CD8-positive, alpha-beta memory T cell (primary cell): ENCODE data around the gene RELN. TPM values are rescaled to one million over a fixed set of nuclear protein-coding genes. Genes with fewer than 3 reads are reported as not detected.

Experiments
- CTCF ChIA-PET: fragments of 350-600 bp; sonication (Branson Sonifier 250); formaldehyde crosslinking; loops from one replicate; lab custom pipeline; 2021; ENCODE audit warnings: antibody characterized with exemption; lab: Charles Lee
- POLR2A ChIA-PET: fragments of 350-600 bp; sonication (Branson Sonifier 250); formaldehyde crosslinking; loops from one replicate; lab custom pipeline; 2021; ENCODE audit warnings: antibody characterized with exemption; lab: Charles Lee
- DNase-seq, 5 donors: peaks; one replicate each; pipeline versions ENCODE4 v3.0.0 to v3.0.0-alpha.2; 2020 to 2022; ENCODE audit warnings: mixed read lengths in 1 of 5
- H3K27ac ChIP-seq: one replicate; pipeline ENCODE4 v1.7.0; 2013; ENCODE audit warnings: low read depth, mild to moderate bottlenecking, low read length, moderate library complexity
- H3K27me3 ChIP-seq: 2 replicates; pipeline ENCODE4 v1.7.0; 2013; ENCODE audit warnings: low read length, mild to moderate bottlenecking; ENCODE audit not compliant: insufficient read depth, poor library complexity, severe bottlenecking
- H3K36me3 ChIP-seq: 2 replicates; pipeline ENCODE4 v1.7.0; 2013; ENCODE audit warnings: mild to moderate bottlenecking, low read length, moderate library complexity; ENCODE audit not compliant: insufficient read depth
- H3K4me1 ChIP-seq: 2 replicates; pipeline ENCODE4 v1.7.0; 2013; ENCODE audit warnings: mild to moderate bottlenecking, low read length, moderate library complexity; ENCODE audit not compliant: insufficient read depth
- H3K4me3 ChIP-seq: 2 replicates; pipeline ENCODE4 v1.7.0; 2013; ENCODE audit warnings: mild to moderate bottlenecking, low read length
- H3K9me3 ChIP-seq: 2 replicates; pipeline ENCODE4 v1.7.0; 2013; ENCODE audit warnings: mild to moderate bottlenecking, low read length
- H3K27ac Mint-ChIP-seq, 8 donors: one replicate each; pipeline ENCODE4 v1.8.0; 2020 to 2021; ENCODE audit warnings: mixed read lengths in 8 of 8, mild to moderate bottlenecking in 6 of 8, inconsistent platforms in 3 of 8, moderate library complexity in 3 of 8
- H3K27me3 Mint-ChIP-seq, 2 donors: one replicate each; pipeline ENCODE4 v1.8.0; 2020 to 2021; ENCODE audit warnings: mixed read lengths in 2 of 2, mild to moderate bottlenecking in 1 of 2, moderate library complexity in 1 of 2
- H3K36me3 Mint-ChIP-seq, 3 donors: one replicate each; pipeline ENCODE4 v1.8.0; 2020 to 2021; ENCODE audit warnings: mixed read lengths in 3 of 3, inconsistent platforms in 1 of 3, mild to moderate bottlenecking in 1 of 3
- H3K4me1 Mint-ChIP-seq, 3 donors: one replicate each; pipeline ENCODE4 v1.8.0; 2020 to 2021; ENCODE audit warnings: mixed read lengths in 3 of 3, inconsistent platforms in 1 of 3, mild to moderate bottlenecking in 1 of 3
- H3K4me3 Mint-ChIP-seq, 7 donors: one replicate each; pipeline ENCODE4 v1.8.0; 2020 to 2021; ENCODE audit warnings: mixed read lengths in 7 of 7, mild to moderate bottlenecking in 6 of 7, moderate library complexity in 4 of 7, inconsistent platforms in 2 of 7
- H3K9me3 Mint-ChIP-seq, 5 donors: one replicate each; pipeline ENCODE4 v1.8.0; 2020 to 2022; ENCODE audit warnings: mixed read lengths in 5 of 5, mild to moderate bottlenecking in 3 of 5, moderate library complexity in 2 of 5, inconsistent platforms in 1 of 5
- polyA plus RNA-seq: library from polyadenylated mRNA; unstranded; fragments of 300-500 nt; fragmentation: Illumina TruSeq; gene quantifications from one replicate; pipeline ENCODE4 v1.2.3, GENCODE V29; 2021
- total RNA-seq, 2 experiments: library from RNA; stranded (reverse); gene quantifications; one replicate each; pipeline ENCODE4 v1.2.3, GENCODE V29; 2021

Gene RELN
- total and polyA plus RNA-seq, 3 experiments from 2014 or later: not detected

DNA sequence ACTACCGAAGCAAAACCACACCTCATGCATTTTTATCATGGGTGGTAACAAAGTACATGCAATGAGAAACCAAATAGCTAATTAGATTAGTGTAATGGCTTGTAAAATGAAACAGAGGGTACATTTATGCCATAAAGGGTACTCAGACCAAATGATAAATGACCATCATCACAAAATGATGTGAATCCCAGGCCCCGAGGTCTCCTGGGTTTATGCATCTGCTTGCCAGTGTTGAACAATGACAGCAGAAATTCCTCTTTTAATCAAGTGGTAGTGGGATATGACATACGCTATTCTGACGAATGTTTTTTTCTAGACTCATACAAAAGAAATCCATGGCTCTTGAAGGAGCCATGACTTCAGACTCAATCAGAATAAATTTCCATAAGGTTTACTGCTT is 293.9 kb downstream of the RELN start:
- no peak overlapping the region for H3K4me3 Mint-ChIP-seq
- no peaks in the 10 kb centered on the region for H3K36me3 ChIP-seq
- peaks cover 0 to 2% of the 10 kb centered on the region in 2 donors for H3K27me3 Mint-ChIP-seq
- H3K9me3 ChIP-seq: no peaks in the 10 kb centered on the region
- no peak overlapping the region for H3K4me3 ChIP-seq
- POLR2A ChIA-PET: no interaction called here
- H3K27me3 ChIP-seq: no peaks in the 10 kb centered on the region
- H3K27ac Mint-ChIP-seq: no peak overlapping the region
- no peaks in the 10 kb centered on the region for H3K36me3 Mint-ChIP-seq
- CTCF ChIA-PET: no interaction called here
- no peak overlapping the region for H3K27ac ChIP-seq
- H3K9me3 Mint-ChIP-seq: no peaks in the 10 kb centered on the region
- DNase-seq: no peak
- no peaks in the 10 kb centered on the region for H3K4me1 Mint-ChIP-seq
- no peaks in the 10 kb centered on the region for H3K4me1 ChIP-seq

- no peaks in the 10 kb centered on the region for H3K9me3 Mint-ChIP-seq
- H3K27me3 ChIP-seq: no peaks in the 10 kb centered on the region
- POLR2A ChIA-PET: no interaction called here
- H3K4me3 ChIP-seq: no peak overlapping the region
- CTCF ChIA-PET: no interaction called here
- H3K36me3 Mint-ChIP-seq: no peaks in the 10 kb centered on the region
- DNase-seq: no peak
- H3K27ac Mint-ChIP-seq: no peak overlapping the region
- H3K4me3 Mint-ChIP-seq: no peak overlapping the region
- H3K9me3 ChIP-seq: no peaks in the 10 kb centered on the region
- no peaks in the 10 kb centered on the region for H3K4me1 Mint-ChIP-seq
- H3K27ac ChIP-seq: no peak overlapping the region
- no peaks in the 10 kb centered on the region for H3K4me1 ChIP-seq
- no peaks in the 10 kb centered on the region for H3K36me3 ChIP-seq
- peaks cover 0 to 2% of the 10 kb centered on the region in 2 donors for H3K27me3 Mint-ChIP-seq
These were observed 295.2 kb downstream of the RELN start for GRCh38 chr7:103694304-103694703.

DNA sequence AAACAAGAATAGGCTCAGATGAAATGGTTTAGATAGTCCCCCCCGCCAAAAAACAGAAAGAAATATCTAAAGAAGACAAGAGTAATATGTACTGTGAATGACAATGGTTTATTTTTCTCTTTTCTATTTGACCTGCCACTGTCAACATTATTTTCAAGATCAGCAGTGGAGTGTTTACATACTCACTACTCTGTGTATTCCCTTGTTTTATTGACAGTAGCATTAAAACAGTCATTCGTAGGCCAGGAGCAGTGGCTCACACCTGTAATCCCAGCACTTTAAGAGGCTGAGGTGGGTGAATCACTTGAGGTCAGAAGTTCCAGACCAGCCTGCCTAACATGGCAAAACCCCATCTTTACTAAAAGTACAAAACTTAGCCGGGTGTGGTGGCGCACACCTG is 298.2 kb downstream of the RELN start:
- Mint-ChIP-seq H3K27ac (no peak overlapping the region), H3K9me3 (no peaks in the 10 kb centered on the region), H3K4me3 (no peak overlapping the region), H3K36me3 (no peaks in the 10 kb centered on the region), H3K27me3 (peaks cover 7 to 8% of the 10 kb centered on the region in 2 donors), H3K4me1 (no peaks in the 10 kb centered on the region)
- POLR2A ChIA-PET: no interaction called here
- DNase-seq: no peak
- Histone ChIP-seq H3K27ac (no peak overlapping the region), H3K9me3 (no peaks in the 10 kb centered on the region), H3K4me1 (no peaks in the 10 kb centered on the region), H3K4me3 (no peak overlapping the region), H3K27me3 (no peaks in the 10 kb centered on the region), H3K36me3 (no peaks in the 10 kb centered on the region)
- CTCF ChIA-PET: no interaction called here

DNA sequence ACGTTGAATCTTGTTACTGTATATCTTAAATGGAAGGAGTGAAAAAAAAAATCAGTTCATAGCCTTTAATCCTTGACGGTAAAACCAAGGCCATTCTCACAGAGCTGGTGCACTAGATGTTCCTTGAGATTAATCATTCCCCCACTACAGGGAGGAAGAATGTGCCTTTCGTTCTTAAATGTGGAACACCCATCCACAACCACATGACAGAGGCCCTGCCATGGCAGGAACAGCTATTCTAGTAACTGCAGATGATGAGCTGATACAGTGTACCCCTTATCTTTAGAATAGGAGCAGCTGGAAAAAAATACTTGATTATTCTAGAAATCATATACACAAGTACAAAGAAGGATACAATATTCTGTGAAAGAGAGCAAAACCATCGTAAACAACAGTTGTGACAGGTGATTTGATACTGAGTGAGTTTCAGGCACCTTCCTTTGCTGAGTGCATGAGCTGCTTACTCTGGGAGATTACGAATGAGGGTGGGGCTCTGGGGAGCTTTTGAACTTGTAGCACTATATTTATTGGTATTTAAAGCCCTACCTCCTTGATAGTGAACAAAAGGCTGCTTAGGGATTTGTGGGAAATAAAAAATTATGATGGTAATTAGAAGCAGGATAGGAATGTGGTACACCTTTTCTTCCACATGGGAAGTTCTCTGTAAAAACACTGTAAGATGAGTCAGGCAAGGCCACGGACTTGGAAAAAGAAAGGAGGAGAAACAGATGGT is 299.1 kb downstream of the RELN start:
- H3K27ac Mint-ChIP-seq: no peak overlapping the region
- H3K9me3 Mint-ChIP-seq: no peaks in the 10 kb centered on the region
- H3K36me3 ChIP-seq: no peaks in the 10 kb centered on the region
- H3K27ac ChIP-seq: no peak overlapping the region
- no peak for DNase-seq
- no peak overlapping the region for H3K4me3 ChIP-seq
- H3K36me3 Mint-ChIP-seq: no peaks in the 10 kb centered on the region
- H3K4me1 Mint-ChIP-seq: no peaks in the 10 kb centered on the region
- peaks cover 7 to 8% of the 10 kb centered on the region in 2 donors for H3K27me3 Mint-ChIP-seq
- ChIA-PET POLR2A (no interaction called here), CTCF (no interaction called here)
- no peaks in the 10 kb centered on the region for H3K4me1 ChIP-seq
- no peaks in the 10 kb centered on the region for H3K27me3 ChIP-seq
- no peaks in the 10 kb centered on the region for H3K9me3 ChIP-seq
- H3K4me3 Mint-ChIP-seq: no peak overlapping the region

DNA sequence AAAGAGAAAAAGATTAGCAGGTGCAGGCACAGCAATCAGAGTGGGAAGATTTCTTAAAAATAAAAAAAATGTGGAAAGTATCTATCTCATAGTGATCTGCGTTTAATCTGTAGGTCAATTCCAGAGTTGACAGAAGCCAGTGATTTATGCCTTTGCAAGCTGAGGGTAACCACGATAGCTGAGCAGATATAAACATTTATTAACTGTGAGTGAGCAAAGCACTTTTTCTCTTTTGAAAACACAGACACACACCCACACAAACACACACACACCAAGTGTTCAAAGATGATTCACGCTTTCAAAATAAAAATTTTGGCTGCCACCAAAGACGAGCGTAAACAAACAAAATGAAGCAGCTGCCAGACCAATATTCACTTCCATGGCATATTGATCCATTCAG is 300.2 kb downstream of the RELN start:
- H3K27ac ChIP-seq: no peak overlapping the region
- ChIA-PET POLR2A (no interaction called here), CTCF (no interaction called here)
- H3K9me3 ChIP-seq: no peaks in the 10 kb centered on the region
- Mint-ChIP-seq H3K36me3 (no peaks in the 10 kb centered on the region), H3K4me1 (no peaks in the 10 kb centered on the region), H3K9me3 (no peaks in the 10 kb centered on the region), H3K27ac (no peak overlapping the region), H3K4me3 (no peak overlapping the region), H3K27me3 (peaks cover 7 to 8% of the 10 kb centered on the region in 2 donors)
- H3K4me3 ChIP-seq: no peak overlapping the region
- no peaks in the 10 kb centered on the region for H3K27me3 ChIP-seq
- no peaks in the 10 kb centered on the region for H3K4me1 ChIP-seq
- no peak for DNase-seq
- H3K36me3 ChIP-seq: no peaks in the 10 kb centered on the region

DNA sequence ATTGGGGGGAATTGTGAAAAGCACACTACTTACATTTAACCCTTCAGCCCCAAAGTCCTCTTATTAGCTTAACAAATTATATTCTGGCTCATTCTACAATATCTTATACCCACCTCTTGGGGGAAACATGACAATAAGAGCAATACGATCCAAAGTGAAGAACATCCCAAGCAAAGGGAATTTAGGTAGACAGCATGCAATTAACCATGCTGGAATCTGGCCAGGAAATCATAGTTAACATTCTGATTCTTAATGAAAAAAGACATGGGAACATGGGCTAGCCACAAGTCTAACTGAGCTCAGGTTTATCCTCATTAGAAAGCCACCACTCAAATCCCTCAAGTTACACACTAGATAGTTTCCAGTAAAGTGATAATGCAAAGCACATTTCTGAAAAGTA is 301.5 kb downstream of the RELN start:
- Histone ChIP-seq H3K27me3 (no peaks in the 10 kb centered on the region), H3K9me3 (no peaks in the 10 kb centered on the region), H3K27ac (no peak overlapping the region), H3K36me3 (no peaks in the 10 kb centered on the region), H3K4me3 (no peak overlapping the region), H3K4me1 (no peaks in the 10 kb centered on the region)
- Mint-ChIP-seq H3K27me3 (peaks cover 7 to 8% of the 10 kb centered on the region in 2 donors), H3K27ac (no peak overlapping the region), H3K36me3 (no peaks in the 10 kb centered on the region), H3K9me3 (no peaks in the 10 kb centered on the region), H3K4me3 (no peak overlapping the region), H3K4me1 (no peaks in the 10 kb centered on the region)
- POLR2A ChIA-PET: no interaction called here
- DNase-seq: no peak
- CTCF ChIA-PET: no interaction called here

DNA sequence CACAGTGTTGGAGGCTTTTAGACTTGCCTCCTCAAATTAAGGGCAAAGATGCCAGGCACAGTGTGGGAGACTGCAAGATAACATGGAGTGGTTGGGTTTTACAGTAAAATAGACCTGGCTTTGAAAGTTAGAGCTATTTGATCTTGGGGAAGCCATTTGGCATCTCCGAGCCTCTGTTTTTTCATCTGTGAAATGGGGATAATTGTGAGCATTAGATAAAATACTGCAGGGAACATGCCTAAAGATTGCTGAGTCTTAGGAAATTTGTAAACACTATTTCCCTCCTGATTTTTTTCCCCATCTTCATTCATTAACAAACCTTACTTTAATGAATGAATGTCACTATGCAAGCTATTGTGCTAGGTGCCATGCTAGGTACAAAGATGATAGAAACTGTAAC is 302.2 kb downstream of the RELN start:
- no peaks in the 10 kb centered on the region for H3K4me1 Mint-ChIP-seq
- no peak overlapping the region for H3K27ac Mint-ChIP-seq
- H3K36me3 Mint-ChIP-seq: no peaks in the 10 kb centered on the region
- ChIA-PET CTCF (no interaction called here), POLR2A (no interaction called here)
- Histone ChIP-seq H3K9me3 (no peaks in the 10 kb centered on the region), H3K4me3 (no peak overlapping the region), H3K27me3 (no peaks in the 10 kb centered on the region), H3K27ac (no peak overlapping the region), H3K4me1 (no peaks in the 10 kb centered on the region), H3K36me3 (no peaks in the 10 kb centered on the region)
- no peak for DNase-seq
- H3K9me3 Mint-ChIP-seq: no peaks in the 10 kb centered on the region
- H3K4me3 Mint-ChIP-seq: no peak overlapping the region
- H3K27me3 Mint-ChIP-seq: peaks cover 7 to 8% of the 10 kb centered on the region in 2 donors

DNA sequence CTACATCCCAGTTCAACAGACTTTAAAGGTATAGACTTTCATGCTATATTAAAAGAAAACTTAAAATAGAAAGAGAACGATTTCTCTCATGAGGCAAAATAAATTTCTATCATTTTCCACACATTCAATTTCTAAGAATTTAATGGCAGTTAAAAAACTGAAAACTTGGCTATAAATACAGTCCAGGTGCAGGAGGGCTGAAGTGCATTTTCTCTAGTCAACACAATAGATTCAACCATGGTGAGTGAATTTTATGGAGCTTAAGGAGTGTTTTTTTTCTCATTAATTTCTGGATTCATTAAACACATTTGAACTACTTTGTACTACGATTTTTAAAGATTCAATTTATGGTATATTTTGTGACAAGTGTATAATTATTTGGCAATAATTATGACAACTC is 302.7 kb downstream of the RELN start:
- POLR2A ChIA-PET: no interaction called here
- H3K27ac Mint-ChIP-seq: no peak overlapping the region
- Histone ChIP-seq H3K4me3 (no peak overlapping the region), H3K4me1 (no peaks in the 10 kb centered on the region), H3K27ac (no peak overlapping the region), H3K9me3 (no peaks in the 10 kb centered on the region), H3K27me3 (no peaks in the 10 kb centered on the region), H3K36me3 (no peaks in the 10 kb centered on the region)
- H3K9me3 Mint-ChIP-seq: no peaks in the 10 kb centered on the region
- peaks cover 5 to 8% of the 10 kb centered on the region in 2 donors for H3K27me3 Mint-ChIP-seq
- CTCF ChIA-PET: no interaction called here
- no peak overlapping the region for H3K4me3 Mint-ChIP-seq
- no peak for DNase-seq
- no peaks in the 10 kb centered on the region for H3K4me1 Mint-ChIP-seq
- no peaks in the 10 kb centered on the region for H3K36me3 Mint-ChIP-seq
